Activated CD4-positive, alpha-beta T cell treated with anti-CD3 and anti-CD28 coated beads, Interleukin-2, amount 50 U/mL, for 1 hour (primary cell): ENCODE results near the gene RAD51B.
"Not testable (repeated sequence)": the region's sequence is repeated elsewhere in the genome, so short reads cannot be mapped to it uniquely, and the experiment has no call there.

Experiments
- DNase-seq: peaks from one replicate; pipeline ENCODE4 v3.0.0-alpha.2; 2020

The RAD51B gene

DNA sequence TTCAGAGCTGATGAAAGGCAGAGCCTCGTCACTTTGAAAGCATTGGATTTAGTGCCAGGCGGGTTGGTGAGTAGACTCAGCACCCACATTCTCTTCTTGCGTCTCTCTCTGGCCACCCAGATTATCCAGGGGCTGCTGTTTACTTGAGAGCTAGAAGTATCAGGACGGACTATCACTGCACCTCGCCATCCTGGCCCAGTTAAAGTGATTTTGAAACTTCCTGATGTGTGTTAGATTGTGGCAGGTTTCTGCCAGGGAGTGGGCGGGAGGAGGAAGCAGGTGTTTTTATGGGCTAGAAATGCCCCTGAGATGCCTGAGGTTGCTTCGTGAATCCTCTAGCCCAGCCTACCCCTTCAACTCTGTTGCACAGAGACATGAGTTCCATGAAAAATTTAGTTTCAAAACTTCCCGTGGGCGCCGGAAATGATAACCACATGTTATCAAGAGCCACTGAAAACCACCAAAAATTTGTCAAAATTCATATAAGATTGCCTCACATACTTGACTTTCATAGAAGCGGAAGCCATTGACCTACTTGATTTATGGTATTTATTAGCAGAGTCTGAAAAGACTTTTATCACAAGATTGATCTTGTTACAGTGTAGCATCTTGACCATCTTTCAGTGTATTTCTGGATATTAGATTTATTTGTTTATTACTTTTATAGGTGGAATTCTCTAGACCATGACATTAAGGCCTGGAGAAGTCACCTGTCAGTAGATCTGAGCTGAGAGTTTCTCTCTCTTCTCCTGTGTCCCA is 466.0 kb downstream of the RAD51B start:
- peak; percentile 36 for DNase-seq

DNA sequence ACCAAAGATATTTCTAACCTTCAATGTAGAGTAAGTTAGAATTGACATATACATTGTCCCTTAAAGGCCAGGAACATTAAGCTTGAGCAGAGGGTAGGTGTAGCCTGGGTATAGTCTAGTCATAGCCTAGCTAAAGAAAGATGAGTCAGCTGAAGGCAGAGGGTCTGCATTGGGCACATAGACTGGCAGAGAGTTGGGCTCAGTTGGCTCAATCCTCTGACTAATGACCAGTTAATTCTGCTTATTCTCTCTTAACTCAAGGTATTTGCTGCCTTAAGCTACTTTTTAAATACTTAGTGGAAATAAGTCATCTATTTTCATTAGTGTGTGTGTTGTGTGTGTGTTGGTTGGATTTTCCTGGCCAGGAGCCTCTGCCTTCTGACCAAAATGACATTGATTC is 467.1 kb downstream of the RAD51B start:
- DNase-seq = no peak

- not testable (repeated sequence) for DNase-seq
These were observed 469.9 kb downstream of the RAD51B start for GRCh38 chr14:68289452-68289851.

- no peak for DNase-seq
These were observed 472.2 kb downstream of the RAD51B start for GRCh38 chr14:68291820-68292219.

DNA sequence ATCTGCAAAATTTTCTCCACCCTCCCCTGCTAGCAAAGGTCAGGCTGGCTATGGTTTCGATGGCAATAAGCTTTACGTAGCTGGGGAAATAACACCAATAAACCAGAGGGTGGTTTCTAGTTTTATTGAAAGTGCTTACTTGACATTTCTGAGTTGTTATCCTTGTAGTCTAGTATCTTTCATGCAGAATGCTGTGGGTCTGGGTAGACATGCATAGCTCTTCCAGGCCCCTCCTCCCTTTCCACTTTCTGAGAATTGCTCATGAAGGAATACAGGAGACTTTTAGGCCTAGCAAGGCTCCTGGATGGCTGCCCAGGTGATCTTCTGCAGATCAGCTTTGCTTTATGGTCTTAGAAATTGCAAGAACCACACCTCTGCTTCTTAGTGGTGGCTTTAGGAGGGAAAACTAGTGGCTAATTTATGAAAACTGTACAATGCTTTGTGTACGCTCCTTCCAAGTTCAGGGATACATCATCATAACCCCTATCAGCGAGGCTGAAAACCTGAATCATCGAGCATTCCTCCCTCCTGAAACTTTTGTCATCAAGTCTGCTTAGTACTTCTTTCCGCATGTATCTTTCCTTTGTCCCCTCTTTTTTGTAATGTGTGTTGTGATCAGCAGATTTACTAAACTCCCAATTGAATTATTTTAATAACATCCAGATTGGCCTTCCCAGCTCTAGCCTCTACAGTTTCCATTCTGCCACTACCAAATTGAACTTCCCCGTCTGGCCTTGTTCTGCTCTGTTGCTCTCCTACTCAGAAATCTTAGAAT is 473.0 kb downstream of the RAD51B start:
- no peak for DNase-seq

- DNase-seq = no peak
These were observed 473.8 kb downstream of the RAD51B start for GRCh38 chr14:68293404-68293803.

DNA sequence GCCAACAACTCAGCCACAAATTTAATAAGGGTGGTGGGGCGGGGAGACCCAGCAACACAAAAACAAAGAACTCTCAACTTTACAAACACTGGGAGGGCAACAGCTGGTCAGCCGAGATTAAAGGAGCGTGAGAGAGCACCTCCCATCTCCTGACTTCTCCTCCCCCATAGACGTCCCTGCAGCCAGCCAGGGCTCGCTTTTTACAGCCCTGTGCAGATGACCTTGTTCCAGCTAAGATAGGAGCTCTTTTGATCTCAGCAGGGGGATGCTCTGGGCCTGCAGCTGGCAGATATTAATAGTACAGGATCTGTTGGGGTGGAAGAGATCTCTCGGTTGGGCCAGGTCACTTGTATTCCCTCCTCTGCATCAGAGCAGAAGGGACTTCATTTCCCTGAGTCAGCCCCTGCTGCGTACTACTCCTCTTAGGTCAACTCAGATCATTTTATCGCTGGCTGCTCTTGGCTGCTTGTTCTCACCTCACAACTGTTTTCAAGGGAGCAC is 475.8 kb downstream of the RAD51B start:
- no peak for DNase-seq

DNA sequence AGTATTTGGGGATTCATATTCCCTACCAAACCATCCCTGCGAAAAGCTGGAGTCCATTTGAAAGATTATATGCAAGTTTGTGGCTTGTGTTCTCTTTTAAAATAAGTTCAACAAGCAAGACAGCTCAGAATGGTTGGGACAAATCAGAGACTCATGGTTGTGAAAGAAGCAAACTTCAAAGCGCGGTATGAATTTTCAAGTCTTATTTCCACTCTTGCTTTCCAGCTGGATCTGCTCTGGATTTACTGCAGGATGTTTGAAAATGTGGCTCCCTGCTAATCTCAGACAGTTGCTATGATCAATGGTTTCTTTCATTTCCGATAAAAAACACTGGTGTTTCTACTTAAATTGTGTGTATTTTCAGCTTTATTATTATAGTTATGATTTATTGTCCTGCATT is 477.5 kb downstream of the RAD51B start:
- DNase-seq = no peak

DNA sequence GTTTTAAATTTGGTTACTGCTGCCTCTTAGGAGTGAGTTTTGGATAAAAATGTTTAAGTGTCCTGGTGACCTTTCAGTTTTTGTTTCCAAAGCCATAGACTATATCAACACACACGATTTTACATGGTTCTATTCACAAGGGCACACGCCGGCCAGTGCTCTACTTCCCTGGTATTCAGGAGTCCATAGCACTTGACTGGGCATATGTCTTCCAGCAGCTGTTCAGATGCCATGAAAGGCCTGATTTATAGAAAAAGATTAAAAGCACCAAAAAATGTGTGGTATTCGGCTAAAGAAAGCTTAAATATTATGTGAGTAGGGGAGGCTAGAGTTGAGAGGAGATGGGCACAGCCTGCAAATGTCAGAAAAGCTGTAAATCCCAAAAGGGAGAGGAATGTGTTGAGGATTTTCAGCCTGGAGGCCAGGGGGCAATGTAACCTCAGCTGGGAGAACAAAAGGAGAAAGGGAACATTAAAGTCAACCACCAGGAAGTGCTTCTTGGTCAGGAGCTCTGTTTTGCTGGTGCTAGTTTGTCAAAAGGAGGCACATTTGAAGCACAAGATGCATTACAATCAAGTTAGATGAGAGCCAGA is 478.4 kb downstream of the RAD51B start:
- DNase-seq = no peak

GRCh38 chr14:68300608-68301007 is 481.0 kb downstream of the RAD51B start:
- no peak for DNase-seq

DNA sequence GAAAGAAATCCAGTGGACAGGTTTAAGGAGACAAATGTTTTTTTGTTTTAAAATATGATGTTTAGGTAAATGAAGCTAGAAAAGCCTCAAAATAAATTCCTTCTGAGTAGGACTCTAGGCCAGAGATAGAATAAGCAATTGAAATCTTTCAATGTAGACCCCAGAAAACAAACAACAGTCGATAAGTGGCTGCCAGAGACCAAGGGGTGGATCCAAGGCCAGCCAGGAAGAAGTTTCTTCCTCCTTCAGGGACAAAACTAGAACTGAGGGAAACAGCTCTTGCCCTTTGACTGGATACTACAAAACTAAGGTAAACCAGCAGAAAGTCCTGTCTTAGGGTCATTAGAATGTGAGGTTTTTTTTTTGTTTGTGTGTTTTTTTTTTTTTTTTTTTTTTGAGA is 481.6 kb downstream of the RAD51B start:
- no peak for DNase-seq

DNA sequence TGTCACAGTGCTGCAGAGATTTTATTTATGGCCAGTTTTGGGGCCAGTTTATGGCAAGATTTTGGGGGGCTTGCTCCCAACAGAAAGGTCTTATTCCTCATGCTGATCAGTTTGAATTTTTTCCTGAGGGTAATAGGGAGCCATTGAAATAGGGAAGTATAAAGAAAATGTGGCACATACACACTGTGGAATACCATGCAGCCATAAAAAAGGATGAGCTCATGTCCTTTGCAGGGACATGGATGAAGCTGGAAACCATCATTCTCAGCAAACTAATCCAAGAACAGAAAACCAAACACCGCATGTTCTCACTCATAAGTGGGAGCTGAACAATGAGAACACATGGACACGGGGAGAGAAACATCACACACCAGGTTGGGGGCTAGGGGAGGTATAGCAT is 483.4 kb downstream of the RAD51B start:
- not testable (repeated sequence) for DNase-seq

DNA sequence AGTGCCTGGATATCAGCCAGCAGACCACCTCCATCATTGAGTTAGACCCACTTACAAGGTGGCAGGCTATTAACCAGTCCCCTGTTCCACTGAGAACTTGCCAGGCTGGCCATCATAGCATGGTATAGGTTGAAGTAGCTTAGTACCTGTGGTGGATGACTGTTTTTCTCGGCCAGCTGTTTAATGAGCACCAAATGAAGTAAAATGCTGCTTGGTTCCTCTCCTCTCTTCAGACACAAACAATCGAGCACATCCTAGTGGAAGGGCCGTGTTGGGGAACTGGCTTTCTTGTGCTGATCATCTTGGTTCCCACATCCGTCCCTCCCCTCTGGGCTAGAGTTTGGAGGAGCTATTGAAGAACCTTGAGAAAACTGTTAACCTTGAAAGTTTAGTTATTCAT is 486.2 kb downstream of the RAD51B start:
- DNase-seq = no peak

GRCh38 chr14:68306265-68306933 is 486.8 kb downstream of the RAD51B start:
- DNase-seq = no peak

DNA sequence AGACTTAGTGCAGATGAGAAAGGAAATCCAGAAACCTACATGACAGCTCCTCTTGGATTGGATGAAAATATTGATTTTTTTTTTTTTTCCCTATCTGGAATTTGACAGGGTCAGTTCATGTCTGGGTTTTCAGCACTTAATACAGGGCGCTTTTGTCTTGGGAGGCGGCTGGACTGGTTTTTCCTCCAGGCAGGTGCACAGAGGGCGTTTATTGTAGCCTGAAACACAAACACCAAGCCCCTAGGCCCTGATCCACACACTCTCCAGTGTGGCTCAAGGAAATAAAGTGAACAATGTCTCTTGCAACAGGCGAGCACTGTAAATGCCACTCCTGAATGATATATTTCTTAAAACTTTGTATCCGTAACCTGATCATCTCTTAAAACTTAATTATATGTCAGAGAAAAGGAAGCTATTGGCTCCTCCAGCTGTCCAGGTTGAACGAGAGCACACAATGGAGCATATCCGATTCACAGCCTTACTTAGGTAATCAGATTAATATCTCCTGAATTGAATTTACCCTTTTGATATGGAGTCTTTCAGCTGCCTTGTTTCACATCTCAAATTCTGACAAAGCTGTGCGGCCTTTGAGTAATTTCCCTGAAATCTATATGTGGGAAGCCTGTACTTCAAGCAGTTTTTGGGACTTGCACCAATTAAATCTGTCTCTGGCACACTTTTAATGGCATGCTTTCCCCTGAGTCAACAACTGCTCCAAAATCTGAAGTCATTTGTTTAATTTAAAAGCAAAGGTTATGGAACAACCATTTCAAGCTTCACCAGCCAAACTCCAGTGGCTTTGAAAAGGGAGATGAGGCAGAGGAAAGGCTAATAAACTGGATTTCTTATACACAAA is 487.6 kb downstream of the RAD51B start:
- DNase-seq = no peak

DNA sequence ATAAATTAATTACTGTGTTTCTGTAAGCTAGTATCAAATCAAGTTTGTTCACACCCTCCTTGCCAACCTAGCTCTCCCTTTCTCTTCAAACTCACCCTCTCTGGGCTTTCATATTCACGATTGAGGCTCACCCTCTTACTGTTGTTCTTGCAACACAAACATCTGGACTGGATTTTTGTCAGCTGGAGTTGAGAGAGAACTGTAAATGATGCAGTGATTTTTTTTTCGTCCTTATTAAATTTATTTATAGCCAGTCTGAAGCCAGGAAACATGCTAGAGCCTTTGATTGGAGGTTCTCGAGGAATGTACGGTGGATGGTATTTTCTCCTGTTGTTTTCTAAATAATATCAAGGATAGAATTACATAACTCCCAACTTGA is 488.2 kb downstream of the RAD51B start:
- no peak for DNase-seq

GRCh38 chr14:68308726-68309520 is 489.3 kb downstream of the RAD51B start:
- no peak for DNase-seq

DNA sequence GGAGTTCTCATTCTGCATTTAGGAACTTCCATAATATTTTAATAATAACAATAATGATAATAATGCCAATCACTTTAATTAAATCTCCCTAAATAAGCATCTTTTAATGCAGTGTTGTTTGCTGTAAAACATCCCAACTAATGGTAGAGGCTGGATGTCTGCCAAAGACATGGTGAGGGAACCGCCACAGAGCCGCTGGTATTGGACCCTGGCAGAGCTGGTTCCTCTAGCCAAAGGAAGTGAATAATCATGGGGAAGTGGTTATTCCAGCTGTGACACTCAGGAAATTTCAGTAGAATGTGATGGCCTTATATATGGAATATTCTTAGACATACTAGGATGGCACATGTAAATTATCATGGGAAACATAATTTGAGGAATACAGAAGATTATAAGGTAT is 490.0 kb downstream of the RAD51B start:
- DNase-seq = no peak

DNA sequence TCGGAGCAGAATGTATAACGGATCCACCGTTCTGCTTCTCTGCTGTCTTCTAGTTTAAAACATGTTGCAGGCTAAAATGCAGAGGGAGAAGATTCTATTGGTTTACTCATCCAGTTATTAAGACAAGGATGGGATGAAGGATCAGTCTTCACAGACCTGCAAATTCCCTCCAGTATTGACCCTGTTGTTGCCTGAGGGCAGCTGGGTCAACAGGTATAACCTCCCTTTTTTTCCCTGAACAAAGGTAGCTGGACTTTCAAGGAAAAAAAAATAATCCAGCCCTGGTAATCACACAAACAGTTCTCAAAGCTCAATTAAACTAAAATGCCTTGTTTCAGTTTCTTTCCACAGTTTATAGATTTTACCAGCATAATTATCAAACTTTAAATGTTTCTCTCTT is 492.7 kb downstream of the RAD51B start:
- DNase-seq = no peak

DNA sequence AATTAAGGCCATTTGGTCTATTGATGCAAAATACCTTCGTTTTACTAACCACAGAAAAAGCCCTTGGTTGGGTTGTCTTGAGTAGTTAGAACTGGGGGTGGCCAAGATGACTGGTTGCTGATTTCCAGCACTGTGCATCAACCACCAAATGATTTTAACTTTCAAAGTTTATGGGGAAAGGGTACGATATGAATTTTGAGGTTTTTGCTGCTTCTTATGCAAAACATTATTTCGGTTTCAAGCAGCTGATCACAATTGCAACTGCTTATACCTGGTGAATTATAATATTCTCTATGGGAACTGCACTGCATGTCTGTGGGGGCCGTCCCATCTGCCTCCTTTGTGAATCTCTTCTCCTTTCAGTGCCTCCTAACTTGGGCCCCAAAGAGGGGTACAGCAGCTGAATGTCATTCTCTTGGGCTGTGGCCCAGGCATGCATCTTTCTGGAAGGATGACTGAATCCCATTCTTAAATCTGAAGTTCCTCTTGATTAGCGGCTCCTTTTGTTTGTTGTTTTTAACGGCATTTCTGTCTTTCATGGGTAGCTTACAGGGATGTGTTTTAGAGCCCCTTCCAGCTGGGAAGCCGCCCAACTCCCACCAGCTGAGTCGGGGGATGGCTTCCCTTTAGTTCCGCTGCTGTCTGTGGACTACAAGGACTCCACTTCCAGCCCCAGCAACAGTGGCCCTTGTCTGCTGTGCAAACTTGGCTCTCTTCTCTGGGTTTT is 493.5 kb downstream of the RAD51B start:
- DNase-seq = no peak

- DNase-seq = no peak
These were observed 495.1 kb downstream of the RAD51B start for GRCh38 chr14:68314642-68315041.
